HG03457 (cell line): ENCODE results near the gene KCNJ9.
"Not testable (repeated sequence)": the region's sequence is repeated elsewhere in the genome, so short reads cannot be mapped to it uniquely, and the experiment has no call there.

Experiments used
- ATAC-seq: cut with Tn5 transposase; IDR thresholded peaks from one replicate; pipeline ENCODE4 v1.9.1; 2021; ENCODE audit warnings: moderate number of reproducible peaks; ENCODE audit not compliant: unreplicated experiment

The KCNJ9 gene

DNA sequence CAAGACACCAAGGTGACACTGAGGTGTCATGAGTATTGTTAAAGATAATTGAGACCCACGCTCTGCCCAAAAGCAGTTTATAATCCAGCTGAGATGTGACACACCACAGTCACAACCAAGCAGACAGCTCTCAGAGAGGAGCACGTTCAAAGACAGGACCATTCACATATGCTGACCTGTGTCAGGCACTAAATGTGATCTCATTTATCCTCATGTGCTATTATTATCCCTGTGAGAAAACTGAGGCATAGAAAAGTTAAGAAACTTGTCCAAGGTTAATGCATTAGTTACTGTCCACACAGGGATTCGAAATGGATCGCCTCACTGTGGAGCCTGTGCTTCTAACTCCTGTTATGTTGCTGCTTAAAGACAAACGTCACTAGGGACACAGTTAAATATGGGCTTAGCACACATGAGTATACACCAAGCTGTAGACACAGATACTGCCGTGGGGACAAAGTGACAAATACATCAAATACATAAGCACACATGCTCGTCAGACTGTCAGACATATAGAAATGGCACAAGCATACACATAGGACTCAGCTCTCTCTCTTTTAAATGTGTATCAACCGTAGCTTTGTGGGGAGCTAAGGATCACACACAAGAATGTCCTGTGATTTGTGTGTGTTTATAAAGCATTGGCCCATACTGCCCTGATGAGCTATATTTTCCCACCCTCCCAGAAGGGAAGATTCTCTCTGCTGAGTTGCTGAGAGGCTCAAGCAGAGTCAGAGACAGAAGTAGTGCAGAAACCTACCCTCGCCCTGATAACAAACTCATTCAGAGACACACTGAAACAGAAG is 20.6 kb downstream of the KCNJ9 start:
- ATAC-seq: no peak

GRCh38 chr1:160103658-160104408 is 22.5 kb downstream of the KCNJ9 start:
- ATAC-seq: no peak

DNA sequence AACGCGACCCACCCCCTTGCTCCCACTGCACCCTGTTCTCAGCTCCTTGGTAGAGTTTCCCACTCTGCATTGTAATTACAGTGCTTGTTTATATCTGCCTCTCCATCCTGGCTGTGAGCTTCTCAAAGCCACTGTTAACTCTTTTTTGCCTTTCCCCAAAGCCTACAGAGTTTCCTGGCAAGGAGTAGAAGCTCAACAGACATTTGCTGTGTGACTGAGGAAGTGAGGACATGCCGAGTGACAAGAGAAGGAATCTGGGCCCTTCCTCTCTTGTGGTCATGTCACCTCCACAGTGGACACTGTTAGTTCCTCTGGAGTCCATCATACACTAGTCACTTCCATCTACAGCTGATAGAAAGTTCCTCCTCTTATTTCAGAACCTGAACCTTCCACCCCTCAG is 23.1 kb downstream of the KCNJ9 start:
- ATAC-seq: no peak

DNA sequence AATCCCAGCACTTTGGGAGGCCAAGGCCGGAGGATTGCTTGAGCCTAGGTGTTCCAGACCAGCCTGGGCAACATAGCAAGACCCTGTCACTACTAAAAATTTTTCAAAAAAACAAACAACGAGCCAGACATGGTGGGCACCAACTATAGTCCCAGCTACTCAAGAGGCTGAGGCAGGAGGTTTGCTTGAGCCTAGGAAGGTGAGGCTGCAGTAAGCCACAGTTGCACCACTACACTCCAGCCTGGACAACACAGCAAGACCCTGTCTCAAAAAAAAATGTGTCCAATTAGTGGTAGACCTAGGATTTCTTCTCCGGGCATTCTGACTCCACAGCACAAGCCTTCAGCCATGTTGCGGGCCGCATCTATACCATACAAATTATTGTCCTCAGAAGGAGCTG is 23.8 kb downstream of the KCNJ9 start:
- ATAC-seq: no peak

GRCh38 chr1:160107512-160107911 is 26.2 kb downstream of the KCNJ9 start:
- no peak for ATAC-seq

GRCh38 chr1:160108888-160109662 is 27.7 kb downstream of the KCNJ9 start:
- no peak for ATAC-seq

DNA sequence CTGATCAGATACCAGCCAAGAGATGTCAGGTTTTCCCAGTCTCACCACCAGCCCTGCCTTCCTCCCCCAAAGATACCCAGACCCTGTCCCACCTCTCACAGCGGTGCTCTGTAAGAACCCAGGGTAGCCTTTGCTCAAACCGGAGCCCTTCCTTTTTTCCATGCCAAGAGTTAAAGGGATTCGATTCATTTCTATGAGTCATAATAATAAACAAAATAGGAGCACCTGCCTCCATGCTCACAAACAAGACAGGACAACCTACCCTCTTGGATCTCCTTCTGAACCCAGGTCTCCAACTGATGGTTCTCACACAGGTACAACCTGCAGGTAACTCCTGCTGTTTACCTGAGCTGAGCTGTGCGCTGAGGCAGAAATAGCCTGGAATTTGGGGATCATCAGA is 28.3 kb downstream of the KCNJ9 start:
- ATAC-seq: no peak

DNA sequence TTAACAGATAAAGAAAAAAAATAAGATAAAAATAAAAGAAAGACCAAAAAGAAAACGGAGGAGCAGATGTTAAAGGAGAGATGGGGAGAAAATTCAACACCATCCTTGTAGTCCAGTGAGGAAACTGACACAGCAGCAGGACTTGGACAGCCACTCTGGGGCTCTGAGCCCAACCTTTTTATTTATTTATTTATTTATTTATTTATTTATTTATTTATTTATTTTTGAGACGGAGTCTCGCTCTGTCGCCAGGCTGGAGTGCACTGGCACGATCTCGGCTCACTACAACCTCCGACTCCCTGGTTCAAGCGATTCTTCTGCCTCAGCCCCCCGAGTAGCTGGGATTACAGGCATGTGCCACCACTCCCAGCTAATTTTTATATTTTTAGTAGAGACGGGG is 30.1 kb downstream of the KCNJ9 start:
- not testable (repeated sequence) for ATAC-seq

DNA sequence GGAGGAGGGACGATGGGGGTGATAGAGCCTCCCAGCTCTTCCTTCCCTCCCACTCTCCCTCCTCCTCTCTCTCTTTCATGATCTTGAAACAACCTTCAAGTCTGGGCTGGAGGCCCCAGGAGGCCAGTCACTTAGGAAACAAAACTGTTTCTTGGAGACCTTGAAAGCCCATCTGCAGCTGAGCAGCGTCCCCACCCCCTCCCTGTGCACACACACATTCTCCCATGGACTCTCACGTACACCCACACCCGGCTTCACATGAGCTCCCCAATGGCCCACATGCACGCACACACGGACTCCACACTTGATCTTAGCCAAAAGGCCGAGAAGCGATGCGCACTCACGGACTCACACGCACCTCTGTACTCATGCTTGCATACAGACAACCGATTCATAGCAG is 31.0 kb downstream of the KCNJ9 start:
- ATAC-seq: no peak

GRCh38 chr1:160113407-160113806 is 32.1 kb downstream of the KCNJ9 start:
- ATAC-seq: no peak

DNA sequence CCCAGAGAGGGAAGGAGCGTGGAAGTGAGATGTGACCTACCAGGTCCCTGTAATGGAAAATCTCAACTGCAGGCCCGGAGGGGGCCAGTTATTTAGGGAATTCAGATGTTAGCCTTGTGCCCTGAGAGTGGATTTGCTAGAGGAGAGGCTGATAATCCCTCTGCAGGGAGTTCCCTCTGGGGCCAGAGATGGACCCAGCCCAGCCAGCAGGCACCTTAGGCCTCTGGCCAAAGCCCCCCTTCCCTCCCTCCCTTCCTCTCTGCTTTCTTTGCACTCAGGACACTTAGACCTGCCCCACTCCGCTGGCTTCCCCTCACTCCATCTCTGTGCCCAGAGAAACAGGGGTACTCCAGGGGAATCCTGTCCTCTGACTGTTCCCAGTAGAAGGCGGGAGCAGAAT is 32.7 kb downstream of the KCNJ9 start:
- no peak for ATAC-seq

DNA sequence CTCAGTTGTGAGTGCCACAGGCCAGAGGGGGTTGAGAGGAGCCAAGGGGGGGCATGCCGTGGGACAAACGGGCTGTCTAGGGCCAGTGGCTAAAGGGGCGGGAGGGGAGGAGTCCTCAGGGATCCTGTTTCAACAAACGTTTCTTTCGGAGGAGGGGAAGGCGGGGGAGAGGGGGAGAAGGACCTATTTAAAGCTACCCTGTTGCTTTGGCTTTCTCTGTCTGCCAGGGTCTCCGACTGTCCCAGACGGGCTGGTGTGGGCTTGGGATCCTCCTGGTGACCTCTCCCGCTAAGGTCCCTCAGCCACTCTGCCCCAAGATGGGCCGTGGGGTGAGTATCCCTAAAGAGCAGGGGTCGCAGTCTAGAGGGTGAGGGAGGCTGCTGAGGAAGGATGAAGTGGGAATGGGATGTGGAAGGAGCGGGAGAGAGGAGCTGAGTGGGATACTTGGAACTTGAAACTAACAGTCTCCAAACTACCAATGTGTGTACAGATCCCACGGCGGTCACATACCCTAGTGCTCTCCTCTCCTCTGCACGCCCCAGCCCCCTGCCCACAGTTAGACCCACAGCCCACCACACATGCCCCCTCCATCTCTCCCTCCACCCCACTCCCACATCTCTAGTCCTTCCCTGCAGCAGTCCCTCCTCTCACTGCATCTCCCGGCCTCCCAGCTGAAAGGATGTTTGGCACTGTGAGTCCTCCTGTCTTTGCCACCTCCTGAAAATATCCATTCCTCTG is 34.4 kb downstream of the KCNJ9 start, which contains the start of gene ATP1A2:
TSS of gene ATP1A2 (plus strand) at position 215 of the 738 bp plus-strand sequence. CDS start at position 318, 103 bp downstream.
- ATAC-seq: no peak

DNA sequence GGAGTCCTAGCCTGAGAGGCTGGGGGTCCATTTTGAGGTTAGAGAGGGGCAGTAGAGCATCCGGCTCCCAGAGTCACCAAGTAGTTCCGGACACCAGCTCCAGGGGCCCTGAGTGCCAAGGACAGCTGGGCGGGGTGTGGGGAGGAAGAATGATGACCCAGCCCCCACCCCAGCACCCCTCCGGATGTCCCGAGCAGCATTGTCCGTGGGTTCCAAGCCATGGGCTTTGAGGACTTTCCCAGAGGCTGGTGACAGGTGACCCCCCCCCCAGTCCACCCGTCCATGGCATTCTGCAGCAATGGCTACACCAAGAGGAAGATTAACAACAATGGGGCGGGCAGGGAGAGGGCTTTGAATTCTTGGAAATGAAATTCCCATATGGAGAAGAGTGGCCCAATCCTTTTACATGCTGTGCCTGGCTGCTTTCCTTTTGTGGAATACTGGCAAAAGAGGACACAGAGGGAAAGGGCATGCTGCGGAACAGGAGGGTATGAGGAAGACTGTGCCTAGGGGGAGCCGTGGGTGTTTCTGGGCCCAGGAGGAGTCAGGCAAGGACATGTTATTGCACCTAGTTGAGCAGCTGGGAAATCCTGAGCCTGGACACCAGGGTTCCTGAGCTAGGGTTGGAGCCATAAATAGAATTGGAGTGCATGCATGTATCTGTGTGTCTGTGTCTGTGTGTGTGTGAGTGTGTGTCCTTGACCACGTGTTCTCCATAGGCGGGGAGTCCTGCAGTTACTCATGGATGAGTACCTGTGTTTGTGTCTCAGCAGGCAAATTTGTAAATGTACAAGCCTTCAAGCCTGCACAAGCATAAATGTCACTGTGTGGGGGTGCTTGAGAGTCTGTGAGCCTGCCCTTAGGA is 35.2 kb downstream of the KCNJ9 start:
- ATAC-seq: no peak

DNA sequence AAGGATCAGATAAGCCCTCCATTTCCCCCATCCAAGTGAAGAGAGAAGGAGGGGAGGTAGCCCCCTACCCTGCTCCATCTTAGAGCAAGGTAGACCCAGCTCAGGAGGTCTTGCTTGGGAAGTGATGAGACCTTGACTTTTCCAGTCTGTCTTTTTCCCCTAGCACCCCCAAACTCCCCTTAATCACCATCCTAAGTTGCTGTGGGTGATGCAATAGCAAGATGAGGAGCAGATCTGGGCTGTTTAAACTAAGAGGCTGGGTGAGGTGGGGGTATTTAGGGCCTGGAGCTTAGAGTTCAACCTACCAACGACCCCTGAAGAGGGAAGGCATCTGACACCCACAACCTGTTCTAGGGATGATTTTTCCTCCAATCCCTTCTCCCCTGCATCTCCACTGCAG is 36.0 kb downstream of the KCNJ9 start:
- ATAC-seq: no peak

- ATAC-seq: no peak
Observed at GRCh38 chr1:160117709-160118183, 36.4 kb downstream of the KCNJ9 start.

- ATAC-seq: no peak
Observed at GRCh38 chr1:160118928-160119327, 37.6 kb downstream of the KCNJ9 start.

GRCh38 chr1:160120797-160121196 is 39.5 kb downstream of the KCNJ9 start:
- ATAC-seq: no peak

GRCh38 chr1:160121388-160121787 is 40.0 kb downstream of the KCNJ9 start:
- no peak for ATAC-seq

GRCh38 chr1:160122978-160123495 is 41.7 kb downstream of the KCNJ9 start:
- ATAC-seq: no peak
